ENCODE data around the gene TNFAIP3. TPM values are rescaled to one million over a fixed set of nuclear protein-coding genes. Genes with fewer than 3 reads are reported as not detected.

Gene TNFAIP3
- total and polyA plus RNA-seq, 2 of the 4 experiments (the other 2 are of a cell fraction), result 5.0 to 14.2 TPM

DNA sequence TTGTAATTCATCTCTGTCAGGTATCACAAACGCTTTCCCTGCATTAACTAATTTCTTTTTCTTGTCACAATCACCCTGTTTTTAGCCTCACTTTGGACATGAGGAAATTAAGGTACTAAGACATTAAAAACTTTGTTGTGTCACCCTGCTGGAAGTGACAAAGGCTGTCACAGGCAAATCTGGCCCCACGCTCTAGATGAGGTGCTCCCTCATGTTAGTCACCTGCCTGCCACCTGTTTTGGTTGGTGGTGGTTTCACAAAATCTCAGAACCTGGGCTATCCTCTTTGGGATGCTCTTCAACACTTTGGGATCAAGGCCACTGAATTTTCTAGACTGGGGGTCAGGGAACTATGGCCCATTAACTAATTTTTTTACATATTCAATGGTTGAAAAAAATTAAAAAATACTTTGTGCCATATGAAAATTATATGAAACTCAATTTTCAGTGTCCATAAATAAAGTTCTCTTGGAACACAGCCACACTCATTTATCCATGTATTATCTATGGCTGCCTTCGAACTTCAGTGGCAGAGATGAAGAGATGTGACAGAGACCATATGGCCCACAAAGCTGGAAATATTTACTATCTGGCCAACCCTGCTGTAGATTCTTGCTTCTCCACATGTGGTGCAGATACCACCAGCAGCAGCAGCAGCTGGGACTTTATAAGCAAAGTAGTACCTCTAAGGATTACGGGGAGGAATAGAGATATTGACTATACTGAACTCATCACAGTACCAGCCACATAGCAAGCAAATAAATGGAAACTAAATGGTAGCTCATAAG lies 16.1 kb upstream of the TNFAIP3 start:
- Histone ChIP-seq H3K27ac (ENCODE audit: insufficient read depth, low read length) (peak overlapping the region; percentile 100; the same call in 1 of the 2 replicates), H3K18ac (ENCODE audit: low read depth, low read length) (peak overlapping the region; percentile 99), H3K36me3 (ENCODE audit: control insufficient read depth, insufficient read depth, low read length) (no peaks in the 10 kb centered on the region), H4K91ac (ENCODE audit: insufficient read depth, low read depth, low read length) (peak overlapping the region; percentile 84), H2BK20ac (ENCODE audit: low read depth, low read length) (peak overlapping the region; percentile 45), H2AFZ (replicated peaks; ENCODE audit: low read length, poor library complexity) (no peak overlapping the region), H4K8ac (ENCODE audit: low read depth in 2 of 2, low read length in 2 of 2) (peak overlapping the region; percentile 61 to 85; a peak in 2 of 4 replicates), H3K79me1 (ENCODE audit: low read depth in 1 of 2, low read length in 2 of 2) (no peaks in the 10 kb centered on the region; a peak in 1 of 4 replicates), H3K9me3 (ENCODE audit: control insufficient read depth, insufficient read depth, low read length) (no peaks in the 10 kb centered on the region), H3K9me1 (ENCODE audit: insufficient read depth, low read length) (peaks cover 8% of the 10 kb centered on the region), H2AK5ac (ENCODE audit: low read depth, low read length) (peak overlapping the region; percentile 89), H3K56ac (ENCODE audit: extremely low read depth, insufficient read depth, low read length) (no peak overlapping the region; the same call in 1 of the 2 replicates), H3K4ac (ENCODE audit: low read depth, low read length) (peak overlapping the region; percentile 74), H2BK120ac (ENCODE audit: low read depth, low read length) (peak overlapping the region; percentile 69), H3K27me3 (ENCODE audit: control insufficient read depth, insufficient read depth, low read length) (no peaks in the 10 kb centered on the region), H2BK15ac (ENCODE audit: low read depth, low read length) (peak overlapping the region; percentile 96), H4K5ac (ENCODE audit: low read depth, low read length) (peak overlapping the region; percentile 85), H3K9ac (ENCODE audit: low read depth, low read length) (no peak overlapping the region), H3K4me2 (ENCODE audit: low read depth, low read length) (no peak overlapping the region), H3K23ac (ENCODE audit: low read depth, low read length) (no peak overlapping the region), H2BK5ac (ENCODE audit: low read depth, low read length, poor library complexity, severe bottlenecking) (peak overlapping the region; percentile 89), H4K20me1 (ENCODE audit: insufficient read depth, low read length) (no peaks in the 10 kb centered on the region), H3K4me3 (ENCODE audit: insufficient read depth, low read depth, low read length) (no peak overlapping the region), H3K4me1 (ENCODE audit: control insufficient read depth, insufficient read depth, low read length) (peaks cover 28% of the 10 kb centered on the region), H3K14ac (replicated peaks; ENCODE audit: low read depth, low read length) (peak overlapping the region; percentile 34), H2AK9ac (replicated peaks; ENCODE audit: low read depth, low read length, poor library complexity) (no peak overlapping the region)
- intact Hi-C loops (cut with micrococcal nuclease), result no loop called here
- ChIA-PET POLR2A (ENCODE audit: unreplicated experiment) (no interaction called here), CTCF (interaction anchor here (0.6 kb wide), 1 partner anchor 85 kb away, joined by 3 read pairs; no protein-coding TSS in a partner anchor)
- in situ Hi-C loops (cut with MboI; ENCODE audit: low sequenced_read_pairs), result no loop called here
- no TSS peak for BruUV-seq (replicated peaks)
- WGBS, 2 experiments (ENCODE audit: extremely low coverage in 2 of 2, insufficient read length in 1 of 2), result no CpG with 5 or more reads among the region's 4 CpGs
- dilution Hi-C loops (cut with HindIII; ENCODE audit: low sequenced_read_pairs, unreplicated experiment), result no loop called here
- no peak for DNase-seq
- TF ChIP-seq, protein P1, sequence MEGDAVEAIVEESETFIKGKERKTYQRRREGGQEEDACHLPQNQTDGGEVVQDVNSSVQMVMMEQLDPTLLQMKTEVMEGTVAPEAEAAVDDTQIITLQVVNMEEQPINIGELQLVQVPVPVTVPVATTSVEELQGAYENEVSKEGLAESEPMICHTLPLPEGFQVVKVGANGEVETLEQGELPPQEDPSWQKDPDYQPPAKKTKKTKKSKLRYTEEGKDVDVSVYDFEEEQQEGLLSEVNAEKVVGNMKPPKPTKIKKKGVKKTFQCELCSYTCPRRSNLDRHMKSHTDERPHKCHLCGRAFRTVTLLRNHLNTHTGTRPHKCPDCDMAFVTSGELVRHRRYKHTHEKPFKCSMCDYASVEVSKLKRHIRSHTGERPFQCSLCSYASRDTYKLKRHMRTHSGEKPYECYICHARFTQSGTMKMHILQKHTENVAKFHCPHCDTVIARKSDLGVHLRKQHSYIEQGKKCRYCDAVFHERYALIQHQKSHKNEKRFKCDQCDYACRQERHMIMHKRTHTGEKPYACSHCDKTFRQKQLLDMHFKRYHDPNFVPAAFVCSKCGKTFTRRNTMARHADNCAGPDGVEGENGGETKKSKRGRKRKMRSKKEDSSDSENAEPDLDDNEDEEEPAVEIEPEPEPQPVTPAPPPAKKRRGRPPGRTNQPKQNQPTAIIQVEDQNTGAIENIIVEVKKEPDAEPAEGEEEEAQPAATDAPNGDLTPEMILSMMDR (conservative IDR thresholded peaks at IDR 0.05; ENCODE audit: low read depth, low read length), result no peak
- TF ChIP-seq MAFK (IDR thresholded peaks at IDR 0.05; ENCODE audit: low read depth, low read length) (no peak), CHD1 (IDR thresholded peaks at IDR 0.05; ENCODE audit: low read depth, low read length) (no peak), FOS (IDR thresholded peaks at IDR 0.05; ENCODE audit: low read depth, low read length) (no peak), NFE2L2 (IDR thresholded peaks at IDR 0.05; ENCODE audit: low read depth, low read length) (no peak), RAD21 (IDR thresholded peaks at IDR 0.05; ENCODE audit: low read length) (no peak), BHLHE40 (IDR thresholded peaks at IDR 0.05; ENCODE audit: low read depth, low read length) (no peak)
- TF ChIP-seq, protein P2, sequence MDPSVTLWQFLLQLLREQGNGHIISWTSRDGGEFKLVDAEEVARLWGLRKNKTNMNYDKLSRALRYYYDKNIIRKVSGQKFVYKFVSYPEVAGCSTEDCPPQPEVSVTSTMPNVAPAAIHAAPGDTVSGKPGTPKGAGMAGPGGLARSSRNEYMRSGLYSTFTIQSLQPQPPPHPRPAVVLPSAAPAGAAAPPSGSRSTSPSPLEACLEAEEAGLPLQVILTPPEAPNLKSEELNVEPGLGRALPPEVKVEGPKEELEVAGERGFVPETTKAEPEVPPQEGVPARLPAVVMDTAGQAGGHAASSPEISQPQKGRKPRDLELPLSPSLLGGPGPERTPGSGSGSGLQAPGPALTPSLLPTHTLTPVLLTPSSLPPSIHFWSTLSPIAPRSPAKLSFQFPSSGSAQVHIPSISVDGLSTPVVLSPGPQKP (IDR thresholded peaks at IDR 0.05; ENCODE audit: borderline replicate concordance, low read depth, low read length), result no peak
- ATAC-seq (ENCODE audit: low read depth), result no peak
